ENCODE results near the gene TOX2. TPM values are rescaled to one million over a fixed set of nuclear protein-coding genes. Genes with fewer than 3 reads are reported as not detected.

The TOX2 gene
- total RNA-seq, 1 experiment from 2014 or later, result 0.37 TPM

DNA sequence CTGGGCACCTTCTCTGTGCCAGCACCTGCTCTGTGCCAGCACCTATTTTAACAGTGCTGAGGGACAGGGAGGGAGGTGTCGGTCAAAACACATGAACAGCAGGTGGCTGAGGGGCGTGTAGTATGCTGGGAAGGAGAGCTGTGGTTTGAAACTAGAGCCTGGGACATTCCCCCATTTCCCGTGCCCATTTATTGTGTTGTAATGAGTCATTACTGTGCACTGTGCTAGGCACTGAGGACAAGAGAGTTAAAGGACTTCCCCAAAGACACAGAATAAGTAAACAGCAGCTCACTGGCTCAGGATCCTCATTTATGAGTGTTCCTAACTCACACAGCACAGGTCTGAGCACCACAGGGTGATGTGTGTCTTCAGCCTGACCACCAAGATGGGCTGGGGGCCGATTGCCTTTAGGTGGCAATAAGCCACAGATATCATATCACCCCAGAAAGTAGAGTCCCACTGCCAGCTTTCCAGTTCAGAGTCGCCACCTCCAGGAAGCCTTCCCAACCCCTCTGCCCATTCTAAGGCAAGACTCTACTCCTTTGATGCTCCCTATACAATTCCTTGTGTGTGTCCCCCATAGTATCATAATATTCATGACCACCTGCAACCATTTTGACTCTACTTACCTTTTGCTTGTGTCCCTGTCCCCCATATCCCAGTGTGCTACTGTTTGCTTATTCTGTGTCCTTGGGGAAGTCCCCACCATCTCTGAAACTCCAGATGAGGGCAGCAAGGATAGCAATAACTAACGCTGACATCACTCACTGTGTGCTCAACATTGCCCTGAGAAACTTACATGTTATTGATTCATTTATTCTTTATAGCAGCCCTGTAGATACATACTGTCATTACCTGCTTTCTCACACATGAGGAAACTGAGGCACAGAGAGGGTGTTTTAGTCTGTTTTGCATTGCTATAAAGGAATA is 87.3 kb downstream of the TOX2 start:
- in situ Hi-C loops (cut with HindIII; ENCODE audit: low pct_unique_long_range_greater_than_20kb, low sequenced_read_pairs), result no loop called here
- no peak for DNase-seq (ENCODE audit: low read depth, low spot score)

DNA sequence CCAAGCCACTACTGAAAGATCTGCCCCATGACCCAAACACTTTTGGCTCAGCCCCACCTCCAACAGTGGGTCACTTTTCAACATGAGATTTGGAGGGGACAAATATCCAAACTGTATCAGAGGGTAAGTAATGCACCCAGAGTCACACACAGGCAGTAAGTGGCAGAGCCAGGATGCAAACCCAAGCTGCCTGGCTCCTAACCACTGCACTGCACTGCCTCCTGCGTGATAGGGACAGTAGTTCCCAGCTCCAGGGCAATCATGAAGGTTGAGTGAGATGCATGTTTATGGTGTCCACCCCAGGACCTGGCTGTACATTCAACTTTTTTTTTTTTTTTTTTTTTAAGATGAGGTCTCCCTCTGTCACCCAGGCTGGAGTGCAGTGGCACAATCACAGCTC is 88.2 kb downstream of the TOX2 start:
- in situ Hi-C loops (cut with HindIII; ENCODE audit: low pct_unique_long_range_greater_than_20kb, low sequenced_read_pairs), result no loop called here
- no peak for DNase-seq (ENCODE audit: low read depth, low spot score)

DNA sequence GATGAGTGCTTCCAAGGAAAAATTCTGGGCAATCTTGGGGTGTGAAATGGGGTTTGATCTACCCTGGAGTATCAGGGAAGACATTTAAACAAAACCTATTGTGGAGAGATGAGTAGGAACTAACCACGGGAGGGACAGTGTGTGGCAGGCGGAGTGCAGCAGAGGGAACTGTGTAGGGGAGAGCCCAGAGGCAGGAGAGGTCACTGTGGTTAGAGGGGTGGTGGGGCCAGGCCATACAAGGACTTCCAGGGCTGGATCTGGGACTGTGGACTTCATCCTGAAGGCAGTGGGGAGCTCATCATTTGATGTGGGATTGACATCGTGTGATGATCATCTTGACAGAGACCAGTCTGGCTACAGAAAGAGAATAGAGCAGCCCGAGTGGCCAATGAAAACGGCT is 89.0 kb downstream of the TOX2 start:
- in situ Hi-C loops (cut with HindIII; ENCODE audit: low pct_unique_long_range_greater_than_20kb, low sequenced_read_pairs), result no loop called here
- no peak for DNase-seq (ENCODE audit: low read depth, low spot score)

DNA sequence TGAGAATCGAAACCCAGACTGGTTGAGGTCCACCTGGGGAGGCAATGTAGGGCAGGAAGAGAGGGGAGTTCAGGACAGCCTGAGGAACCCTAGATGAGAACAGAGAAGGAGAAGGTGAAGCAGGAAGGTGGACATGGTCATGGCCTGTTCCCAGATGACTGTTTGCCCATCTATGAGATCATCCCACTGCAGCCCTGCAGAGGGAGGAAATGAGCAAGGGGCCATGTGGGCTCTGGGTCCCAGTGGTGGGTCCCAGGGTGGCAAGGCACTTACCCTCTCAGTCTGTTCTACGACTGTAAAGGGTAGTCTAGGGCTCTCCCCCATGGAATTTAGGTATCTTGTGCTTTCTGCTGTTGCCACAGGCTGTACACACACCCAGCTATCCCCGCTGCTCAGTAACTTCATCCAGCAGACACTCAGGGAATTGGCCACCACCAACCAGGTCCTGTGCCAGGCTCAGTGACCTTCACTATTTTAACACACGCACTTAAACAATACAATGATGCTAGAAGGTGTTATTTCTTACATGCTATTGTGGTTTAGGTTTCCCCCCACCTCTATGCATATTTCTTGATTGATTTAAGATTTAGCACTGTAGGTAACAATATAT is 89.8 kb downstream of the TOX2 start:
- in situ Hi-C loops (cut with HindIII; ENCODE audit: low pct_unique_long_range_greater_than_20kb, low sequenced_read_pairs), result no loop called here
- no peak for DNase-seq (ENCODE audit: low read depth, low spot score)

DNA sequence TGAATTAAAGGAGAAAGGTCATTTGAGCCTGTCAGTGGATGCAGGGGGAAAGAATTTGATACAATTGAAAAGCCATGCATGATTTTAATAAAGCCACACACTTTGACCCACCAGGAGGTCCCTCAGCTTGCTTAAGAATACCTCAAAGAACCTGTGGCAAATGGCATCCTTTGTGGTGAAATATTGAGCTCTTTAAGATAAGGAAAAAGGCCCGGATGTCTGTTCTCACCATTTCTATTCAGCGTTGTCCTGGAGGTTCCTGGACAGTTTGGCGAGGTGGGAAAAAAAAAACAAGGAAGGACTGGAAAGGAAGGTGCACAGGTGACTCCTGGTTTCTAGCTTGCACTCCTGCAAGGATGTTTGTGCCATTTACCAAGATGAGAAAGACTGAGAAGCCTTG is 91.0 kb downstream of the TOX2 start:
- in situ Hi-C loops (cut with HindIII; ENCODE audit: low pct_unique_long_range_greater_than_20kb, low sequenced_read_pairs), result no loop called here
- DNase-seq (ENCODE audit: low read depth, low spot score), result no peak

DNA sequence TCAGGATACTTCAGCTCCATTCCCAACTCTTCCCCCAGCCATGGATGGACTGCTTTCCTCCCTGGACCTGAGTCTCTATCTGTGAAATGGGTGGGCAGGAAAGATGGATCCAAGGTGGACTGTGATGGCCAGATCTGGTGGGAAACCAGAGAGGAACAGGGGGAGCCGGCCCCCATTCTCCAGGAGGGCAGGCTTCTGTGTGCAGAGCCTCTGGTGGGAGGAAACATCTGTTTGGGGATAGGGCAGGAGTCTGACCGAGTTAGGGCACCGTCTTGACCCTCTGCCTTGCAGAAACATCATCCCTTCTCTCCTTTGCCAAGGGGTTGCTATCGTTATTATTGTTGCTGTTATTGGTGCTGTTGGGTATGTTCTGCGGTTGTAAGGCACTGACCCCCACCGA is 91.5 kb downstream of the TOX2 start:
- DNase-seq (ENCODE audit: low read depth, low spot score), result no peak
- in situ Hi-C loops (cut with HindIII; ENCODE audit: low pct_unique_long_range_greater_than_20kb, low sequenced_read_pairs), result no loop called here

DNA sequence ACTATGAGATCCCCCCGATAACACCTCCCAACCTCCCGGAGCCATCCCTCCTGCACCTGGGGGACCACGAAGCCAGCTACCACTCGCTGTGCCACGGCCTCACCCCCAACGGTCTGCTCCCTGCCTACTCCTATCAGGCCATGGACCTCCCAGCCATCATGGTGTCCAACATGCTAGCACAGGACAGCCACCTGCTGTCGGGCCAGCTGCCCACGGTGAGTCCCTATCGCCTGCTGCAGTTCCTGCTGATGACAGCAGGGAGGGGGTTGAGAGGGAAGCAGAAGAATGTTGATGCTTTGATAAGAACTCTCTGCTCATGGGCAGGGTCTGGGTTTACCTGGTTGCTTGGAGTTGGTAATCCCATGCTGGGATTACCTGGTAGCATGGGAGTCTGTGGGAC is 91.9 kb downstream of the TOX2 start:
- DNase-seq (ENCODE audit: low read depth, low spot score), result no peak
- in situ Hi-C loops (cut with HindIII; ENCODE audit: low pct_unique_long_range_greater_than_20kb, low sequenced_read_pairs), result no loop called here

DNA sequence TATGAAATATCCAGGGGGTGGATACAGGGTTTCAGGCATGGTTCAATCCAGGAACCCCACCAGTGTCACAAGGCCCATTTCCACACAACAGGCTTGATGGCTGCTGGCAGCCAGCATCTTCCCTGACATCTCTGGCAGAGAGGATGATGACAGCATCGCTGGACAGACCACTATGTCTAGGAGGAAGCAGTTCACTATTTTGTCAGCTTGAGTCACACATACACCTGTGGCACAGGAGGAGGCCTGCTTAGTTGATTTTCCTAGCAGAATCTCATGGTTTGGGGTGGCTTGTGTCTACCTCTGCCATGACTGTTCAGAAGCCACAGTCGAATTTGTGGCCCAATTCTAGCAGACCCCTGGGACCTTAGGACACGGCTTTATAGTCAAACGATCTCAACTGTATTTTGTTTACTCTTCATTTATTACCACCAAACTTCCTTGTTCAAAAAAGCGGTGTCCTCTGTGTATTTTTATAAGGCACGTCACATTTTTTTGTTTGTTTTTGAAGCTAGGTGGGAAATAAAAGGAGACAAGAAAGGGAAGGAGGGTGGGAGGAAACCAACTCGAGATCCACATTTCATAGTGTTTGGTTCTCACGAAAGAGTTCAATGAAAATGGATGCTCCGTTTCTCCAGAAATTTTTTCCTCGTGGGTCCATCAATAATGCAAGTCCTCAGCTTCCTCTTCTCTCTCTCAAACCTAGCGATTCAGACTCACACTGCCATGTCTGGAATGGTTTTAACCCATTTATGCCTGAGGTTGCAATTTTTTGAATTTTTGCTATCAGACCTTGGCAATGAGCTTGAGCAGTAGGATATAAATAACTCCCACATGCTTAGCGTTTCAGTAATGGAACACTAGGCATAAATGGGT is 94.4 kb downstream of the TOX2 start:
- in situ Hi-C loops (cut with HindIII; ENCODE audit: low pct_unique_long_range_greater_than_20kb, low sequenced_read_pairs), result no loop called here

DNA sequence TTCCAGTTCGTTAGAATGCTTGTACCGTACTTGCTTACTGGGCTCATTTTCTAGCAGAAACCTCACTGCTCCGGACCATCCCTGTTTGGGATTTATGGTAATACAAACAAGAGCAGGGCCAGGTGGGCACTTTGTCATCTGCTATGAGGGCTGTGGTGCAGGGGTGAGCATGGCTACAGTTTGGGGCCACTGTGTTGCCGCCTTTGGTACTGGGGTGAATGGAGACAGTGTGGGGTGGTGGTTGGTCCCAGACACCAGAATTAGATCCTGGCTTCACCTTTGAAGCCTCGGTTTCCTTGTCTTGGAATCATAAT is 95.0 kb downstream of the TOX2 start:
- DNase-seq (ENCODE audit: low read depth, low spot score), result no peak
- in situ Hi-C loops (cut with HindIII; ENCODE audit: low pct_unique_long_range_greater_than_20kb, low sequenced_read_pairs), result no loop called here

More for the DNA sequence above, 94.4 kb downstream of the TOX2 start:
- DNase-seq (ENCODE audit: low read depth, low spot score), result no peak

DNA sequence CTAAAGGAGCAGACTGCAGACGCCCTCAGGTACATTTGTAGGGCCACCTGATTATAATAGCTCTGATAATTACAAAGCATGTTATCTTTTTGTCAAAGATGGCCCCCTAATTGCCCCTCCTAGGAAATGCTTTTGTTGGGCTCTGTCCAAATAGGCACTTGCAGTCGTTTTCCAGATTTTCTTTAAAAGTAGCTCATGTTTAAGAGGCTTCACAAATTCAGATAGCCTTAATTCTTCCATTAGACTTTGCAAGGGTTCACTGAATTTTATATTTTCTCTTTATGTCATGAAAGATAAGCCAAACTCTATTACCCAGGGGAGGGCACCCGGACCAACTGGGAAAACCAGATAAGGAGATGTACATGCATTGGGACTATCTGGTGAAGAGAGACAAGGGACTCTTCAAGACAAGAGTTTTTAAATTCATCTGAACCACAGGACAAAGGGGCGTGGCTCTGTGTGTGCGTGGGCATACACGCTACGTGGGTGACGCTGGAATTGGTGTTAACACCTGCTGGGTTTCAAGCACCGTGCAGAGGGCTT is 95.6 kb downstream of the TOX2 start:
- DNase-seq (ENCODE audit: low read depth, low spot score), result no peak
- in situ Hi-C loops (cut with HindIII; ENCODE audit: low pct_unique_long_range_greater_than_20kb, low sequenced_read_pairs), result no loop called here

DNA sequence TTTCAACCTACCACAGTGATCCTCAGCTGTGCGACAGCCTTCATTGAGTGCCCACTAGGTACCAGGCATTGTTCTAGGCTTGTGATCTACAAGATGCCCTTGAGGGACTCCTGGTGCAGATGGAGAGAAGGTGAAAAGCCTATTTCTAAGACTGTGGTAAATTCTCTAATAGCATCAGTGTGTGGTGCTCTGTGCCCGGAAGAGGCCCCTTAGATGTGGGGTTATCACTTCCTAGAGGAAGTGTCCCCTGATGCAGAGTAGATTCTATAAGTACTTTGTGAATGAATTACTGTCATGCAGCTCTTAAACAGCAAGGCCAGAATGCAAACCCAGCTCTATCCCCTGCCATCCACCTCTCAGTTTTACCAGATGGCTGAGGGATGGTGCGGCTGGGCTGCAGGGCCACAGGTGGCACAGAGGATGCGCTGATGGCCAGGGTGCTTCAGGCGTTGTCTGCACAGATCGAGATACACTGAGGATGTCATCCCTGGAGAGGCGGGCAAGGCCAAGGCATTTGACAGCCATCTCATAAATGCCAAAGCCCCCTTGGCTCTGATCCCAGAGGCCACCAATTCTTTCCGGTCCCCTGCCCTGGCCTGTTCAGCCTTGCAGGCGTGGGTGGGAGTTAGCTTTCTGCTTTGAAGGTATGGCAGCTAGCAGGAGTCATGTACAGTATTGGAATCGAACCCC is 96.7 kb downstream of the TOX2 start:
- no peak for DNase-seq (ENCODE audit: low read depth, low spot score)
- in situ Hi-C loops (cut with HindIII; ENCODE audit: low pct_unique_long_range_greater_than_20kb, low sequenced_read_pairs), result no loop called here

DNA sequence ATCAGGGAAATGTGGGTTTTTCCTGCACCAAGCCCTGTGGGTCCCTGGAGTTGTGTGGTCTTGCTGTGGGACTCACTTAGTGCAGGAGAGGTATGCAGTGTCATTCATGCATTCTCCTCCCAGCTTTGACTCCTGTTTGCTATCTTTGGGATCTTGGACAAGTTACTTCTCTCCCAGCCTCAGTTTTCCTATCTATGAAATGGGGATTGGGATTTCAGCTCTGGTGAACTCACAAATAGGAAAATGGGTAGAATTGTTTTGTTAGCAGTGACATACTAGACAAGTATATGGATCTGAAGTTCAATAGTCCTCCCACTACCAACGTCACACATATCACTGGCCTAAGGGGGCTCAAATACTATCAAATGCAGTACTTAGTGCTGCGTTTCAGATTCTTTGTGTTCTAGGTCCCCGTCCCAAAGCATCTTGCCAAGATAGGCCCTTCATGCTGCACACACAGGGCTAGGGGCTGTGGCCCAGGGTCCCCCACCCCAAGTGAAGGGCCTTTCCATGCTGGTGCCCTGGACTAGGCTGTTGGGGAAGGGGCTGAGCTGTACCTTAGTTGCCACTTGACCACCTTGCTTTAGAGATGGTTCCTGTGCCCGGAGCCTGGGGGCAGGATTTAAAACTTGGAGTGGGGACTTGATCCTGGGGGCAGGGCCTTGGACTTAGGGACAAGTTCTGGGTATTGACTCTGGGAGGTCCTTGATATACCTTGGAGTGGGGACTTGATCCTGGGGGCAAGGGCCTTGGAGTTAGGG is 98.0 kb downstream of the TOX2 start:
- no peak for DNase-seq (ENCODE audit: low read depth, low spot score)
- in situ Hi-C loops (cut with HindIII; ENCODE audit: low pct_unique_long_range_greater_than_20kb, low sequenced_read_pairs), result no loop called here

DNA sequence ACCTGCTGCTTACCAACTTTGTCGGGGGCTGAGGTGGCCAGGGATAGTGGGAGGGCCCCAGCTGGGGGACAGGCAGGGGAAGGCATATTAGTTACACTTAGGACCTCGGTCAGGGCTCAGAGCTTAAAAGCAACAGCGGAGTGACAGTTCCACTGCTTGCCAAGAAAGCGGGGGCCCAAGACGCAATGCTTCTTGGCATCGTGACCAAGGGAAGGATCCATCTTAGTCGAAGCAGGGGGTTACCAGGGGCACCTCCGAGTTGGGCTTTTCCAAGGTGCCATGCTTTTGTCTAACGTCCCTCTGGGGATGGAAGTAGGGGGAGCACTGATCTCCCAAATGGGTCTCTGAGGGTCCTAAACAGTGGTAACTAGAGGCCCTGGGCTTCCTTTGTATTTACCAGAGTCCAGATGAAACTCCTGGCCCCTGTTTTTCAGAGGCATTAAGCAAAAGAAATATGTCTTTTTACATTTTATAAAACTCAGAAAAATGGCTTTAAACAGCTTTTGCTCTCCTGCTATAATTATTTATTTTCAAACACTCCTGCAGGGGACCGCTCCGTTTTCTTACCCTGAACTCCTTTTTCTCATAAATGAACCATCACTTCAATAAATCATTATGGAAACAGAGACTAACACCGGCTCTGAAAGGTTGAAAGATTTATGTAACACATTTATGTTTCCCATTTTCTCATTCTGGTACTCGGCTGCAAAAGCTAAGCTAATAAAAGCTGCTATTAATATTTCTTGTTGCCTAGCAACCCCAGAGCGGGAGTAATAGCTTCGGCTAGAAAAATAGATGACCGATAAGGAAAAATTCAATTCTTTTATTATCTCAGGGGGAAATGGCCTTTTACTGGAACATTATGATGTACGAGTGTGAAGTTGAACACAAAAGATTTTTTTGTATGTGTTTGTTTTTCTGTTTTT is 100.4 kb downstream of the TOX2 start:
- in situ Hi-C loops (cut with HindIII; ENCODE audit: low pct_unique_long_range_greater_than_20kb, low sequenced_read_pairs), result no loop called here
- DNase-seq (ENCODE audit: low read depth, low spot score), result no peak

DNA sequence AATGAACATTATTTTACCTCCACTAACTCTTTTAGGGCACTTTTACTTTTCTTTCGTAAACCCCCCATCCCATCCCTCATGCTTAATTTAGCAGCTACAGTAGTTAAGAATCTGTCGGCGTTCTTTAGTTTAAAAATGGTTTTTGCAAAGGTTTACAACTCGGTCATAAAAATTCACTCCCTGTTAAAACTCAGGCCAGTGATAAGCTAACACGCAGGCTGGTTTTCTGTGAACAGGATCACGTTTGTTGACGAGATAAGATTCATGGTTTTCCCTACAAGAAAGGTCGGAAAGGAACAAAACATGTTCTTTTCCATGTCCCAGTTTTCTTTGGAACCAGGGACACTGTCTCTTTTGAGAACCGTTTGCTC is 101.1 kb downstream of the TOX2 start:
- DNase-seq (ENCODE audit: low read depth, low spot score), result no peak
- in situ Hi-C loops (cut with HindIII; ENCODE audit: low pct_unique_long_range_greater_than_20kb, low sequenced_read_pairs), result no loop called here

DNA sequence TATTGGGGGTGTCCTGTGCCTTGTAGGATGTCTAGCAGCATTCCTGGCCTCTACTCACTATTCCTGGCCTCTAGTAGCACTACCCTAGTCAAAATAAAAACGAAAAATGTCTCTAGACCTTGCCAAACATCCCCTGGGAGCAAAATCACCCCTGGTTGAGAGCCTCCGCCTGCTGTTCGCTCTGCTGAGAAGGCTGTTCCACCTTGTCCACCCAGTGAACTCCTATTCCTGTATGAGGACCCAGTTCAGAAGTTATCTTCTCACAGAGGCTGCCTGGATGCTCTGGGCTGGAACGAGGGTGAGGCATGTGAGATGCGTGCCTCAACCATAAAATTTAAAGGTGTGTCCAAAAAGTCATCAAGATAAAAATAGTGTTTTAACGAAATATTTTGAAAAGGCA is 101.9 kb downstream of the TOX2 start:
- in situ Hi-C loops (cut with HindIII; ENCODE audit: low pct_unique_long_range_greater_than_20kb, low sequenced_read_pairs), result no loop called here
- no peak for DNase-seq (ENCODE audit: low read depth, low spot score)

DNA sequence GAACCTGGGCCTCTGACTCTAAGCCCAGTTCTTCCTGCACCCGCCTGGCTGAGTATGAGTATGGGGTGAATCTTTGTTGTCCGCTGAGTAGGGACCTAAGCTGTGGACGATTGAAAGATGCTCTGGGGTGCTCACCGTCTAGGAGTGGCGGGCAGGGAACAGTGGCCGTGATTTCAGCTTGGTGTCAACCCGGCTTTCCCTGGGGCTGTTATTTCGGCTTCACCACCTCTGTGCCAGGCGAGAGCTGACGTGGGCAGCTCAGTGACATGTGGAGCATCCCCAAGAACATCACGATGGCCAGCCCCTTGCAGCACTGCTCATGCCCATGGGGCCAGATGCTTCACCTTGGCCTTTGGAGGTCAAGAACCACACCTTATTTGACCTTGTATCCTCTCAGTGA is 102.6 kb downstream of the TOX2 start:
- no peak for DNase-seq (ENCODE audit: low read depth, low spot score)
- in situ Hi-C loops (cut with HindIII; ENCODE audit: low pct_unique_long_range_greater_than_20kb, low sequenced_read_pairs), result no loop called here

All from SK-MEL-5 (cell line).